GM19023 (cell line): ENCODE measurements around the gene DCAKD.

ENCODE experiments used
- ATAC-seq: cut with Tn5 transposase; IDR thresholded peaks from one replicate; pipeline ENCODE4 v1.9.1; 2021; ENCODE audit warnings: mild to moderate bottlenecking, moderate library complexity; ENCODE audit not compliant: unreplicated experiment

The DCAKD gene

GRCh38 chr17:45006927-45007461 is 44.4 kb downstream of the DCAKD start:
- no peak for ATAC-seq

DNA sequence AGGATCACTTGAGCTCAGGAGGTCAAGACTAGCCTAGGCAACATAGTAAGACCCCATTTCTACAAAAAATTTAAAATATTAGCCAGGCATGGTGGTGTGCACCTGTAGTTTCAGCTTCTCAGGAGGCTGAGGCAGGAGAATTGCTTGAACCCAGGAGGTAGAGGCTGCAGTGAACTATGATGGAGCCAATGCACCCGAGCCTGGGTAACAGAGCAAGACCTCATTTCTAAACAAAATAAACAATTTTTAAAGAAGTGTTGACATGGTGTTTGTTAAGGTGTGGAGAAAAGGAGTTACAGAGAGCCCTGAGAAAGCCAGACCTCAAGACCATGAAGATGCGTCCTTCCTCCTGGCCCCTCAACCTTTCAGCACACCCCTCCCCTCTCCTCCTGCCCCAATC is 45.7 kb downstream of the DCAKD start:
- no peak for ATAC-seq

GRCh38 chr17:45004388-45004787 is 47.0 kb downstream of the DCAKD start:
- no peak for ATAC-seq

DNA sequence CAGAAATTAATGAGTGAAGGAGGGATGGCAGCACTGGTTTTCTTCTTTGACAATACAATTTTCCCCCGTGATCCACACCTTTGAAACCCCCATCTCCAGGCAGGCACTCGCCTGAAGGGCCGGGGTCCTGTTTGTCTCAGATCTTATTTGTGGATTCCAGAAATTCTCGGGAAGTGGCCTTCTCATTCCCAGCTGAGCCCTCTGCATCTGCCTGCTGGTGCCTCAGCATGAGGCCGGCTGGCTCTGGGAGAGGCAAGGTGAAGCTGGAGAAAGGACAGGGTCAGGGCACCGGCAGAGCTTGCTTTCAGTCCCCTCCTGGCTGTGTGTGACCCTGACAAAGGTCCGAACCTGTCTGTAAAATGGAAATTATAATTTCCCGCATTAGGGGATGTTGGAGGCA is 47.6 kb downstream of the DCAKD start:
- no peak for ATAC-seq

GRCh38 chr17:45001310-45001709 is 50.1 kb downstream of the DCAKD start:
- ATAC-seq = no peak

- no peak for ATAC-seq
Observed at GRCh38 chr17:44999433-44999832, 52.0 kb downstream of the DCAKD start.

- ATAC-seq = no peak
Observed at GRCh38 chr17:44998646-44999045, 52.8 kb downstream of the DCAKD start.

DNA sequence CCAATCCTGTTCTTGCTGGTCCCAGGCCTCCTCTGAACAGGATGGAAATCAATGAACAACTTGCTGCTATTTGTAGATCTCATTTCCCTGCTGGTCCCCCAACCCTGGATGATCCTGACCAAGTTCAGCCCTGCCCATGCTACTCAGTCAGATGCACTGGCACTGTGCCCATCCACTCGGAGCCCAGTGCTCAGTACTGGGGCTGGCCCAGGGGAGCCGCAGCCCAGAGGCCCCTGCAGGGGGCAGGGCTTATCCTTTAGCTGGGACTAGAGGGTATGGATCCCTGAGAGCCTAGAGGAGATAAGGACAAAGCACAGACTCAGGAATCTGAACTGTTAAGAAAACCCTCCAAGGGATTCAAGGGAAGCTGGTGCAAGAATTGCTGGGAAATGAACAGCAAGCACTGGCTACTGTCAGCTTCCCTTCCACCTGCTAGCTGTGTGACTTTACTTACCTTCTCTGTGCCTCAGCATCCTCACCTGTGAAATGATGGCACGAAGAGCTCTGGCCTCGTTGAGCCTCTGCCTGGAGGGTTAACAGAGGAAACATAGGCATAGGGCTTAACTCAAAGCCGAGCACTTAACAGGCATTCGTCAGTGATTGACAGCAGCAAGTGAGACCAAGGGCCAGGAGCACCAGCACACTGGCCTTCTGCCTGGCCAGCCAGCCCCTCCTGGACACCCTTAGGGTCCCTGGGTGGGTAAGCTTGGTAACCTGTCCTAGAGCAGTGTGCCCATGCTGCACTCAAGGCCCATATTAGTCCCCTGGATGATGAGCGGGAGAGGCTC is 53.5 kb downstream of the DCAKD start:
- no peak for ATAC-seq

DNA sequence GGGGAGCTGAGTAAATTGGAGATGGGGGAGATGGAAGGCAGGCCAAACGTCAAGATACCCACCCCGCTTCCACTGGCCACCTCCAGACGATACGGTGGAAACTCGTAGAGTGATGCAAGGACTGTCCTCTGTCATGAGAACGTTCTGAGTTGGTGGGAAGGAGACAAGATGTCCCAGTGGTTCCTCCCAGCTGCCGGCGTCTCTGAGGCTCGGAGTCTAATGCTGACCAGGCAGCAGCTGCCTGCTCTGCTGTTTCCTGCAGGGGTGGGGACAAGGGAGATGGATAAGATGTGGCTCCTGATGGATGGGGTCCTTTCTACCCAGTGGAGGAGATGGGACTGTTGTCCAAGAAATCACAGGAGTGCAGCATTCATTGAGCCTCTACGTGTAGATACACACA is 55.1 kb downstream of the DCAKD start:
- ATAC-seq = no peak

DNA sequence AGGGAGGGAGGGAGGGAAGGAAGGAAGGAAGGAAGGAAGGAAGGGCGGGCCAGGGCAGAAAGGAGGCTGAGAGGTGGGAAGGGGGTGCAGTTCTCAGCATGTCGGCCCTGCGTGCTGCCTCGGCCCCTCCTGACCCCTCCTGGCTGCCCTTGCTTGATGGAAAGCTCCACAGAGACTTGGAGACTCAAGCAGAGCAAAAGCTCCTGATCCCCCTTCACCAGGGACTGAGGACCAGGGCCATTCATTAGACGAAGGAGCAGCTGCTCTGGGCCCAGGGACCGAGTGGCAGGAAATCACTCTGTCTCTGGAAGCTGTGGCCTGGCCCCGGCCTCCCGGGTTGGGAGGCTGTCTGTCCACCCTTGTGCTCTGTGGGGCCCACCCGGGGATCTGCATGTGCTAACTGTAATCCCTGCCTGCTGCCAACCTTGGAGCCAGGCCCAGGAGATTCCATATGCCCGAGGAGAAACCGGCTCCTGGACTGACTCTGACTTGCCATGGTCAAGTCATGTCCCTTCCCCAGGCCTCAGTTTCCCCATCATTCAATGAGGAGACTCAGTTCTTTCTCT is 55.9 kb downstream of the DCAKD start:
- no peak for ATAC-seq

GRCh38 chr17:44992242-44992939 is 59.0 kb downstream of the DCAKD start:
- no peak for ATAC-seq

DNA sequence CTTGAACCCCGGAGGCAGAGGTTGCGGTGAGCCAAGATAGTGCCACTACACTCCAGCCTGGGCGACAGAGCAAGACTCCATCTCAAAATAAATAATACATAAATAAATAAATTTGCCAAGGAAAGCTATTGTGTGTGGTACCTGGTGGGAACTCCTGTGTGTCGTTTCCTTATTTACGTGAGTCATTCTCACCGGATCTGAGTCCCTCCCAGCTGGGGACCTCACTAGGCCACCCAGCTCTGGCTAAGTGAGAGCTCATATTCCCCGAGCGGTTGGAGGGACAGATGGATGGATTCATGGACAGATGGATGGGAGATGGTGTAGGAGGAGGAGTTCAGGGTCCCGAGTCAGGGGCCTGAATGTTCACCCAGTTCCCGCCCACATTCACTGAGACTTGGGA is 60.4 kb downstream of the DCAKD start:
- no peak for ATAC-seq

GRCh38 chr17:44989552-44990138 is 61.8 kb downstream of the DCAKD start:
- ATAC-seq = no peak

GRCh38 chr17:44988044-44988942 is 63.1 kb downstream of the DCAKD start:
- ATAC-seq = no peak

- ATAC-seq = no peak
Observed at GRCh38 chr17:44983563-44983962, 67.9 kb downstream of the DCAKD start.

- no peak for ATAC-seq
Observed at GRCh38 chr17:44982113-44982702, 69.2 kb downstream of the DCAKD start.

DNA sequence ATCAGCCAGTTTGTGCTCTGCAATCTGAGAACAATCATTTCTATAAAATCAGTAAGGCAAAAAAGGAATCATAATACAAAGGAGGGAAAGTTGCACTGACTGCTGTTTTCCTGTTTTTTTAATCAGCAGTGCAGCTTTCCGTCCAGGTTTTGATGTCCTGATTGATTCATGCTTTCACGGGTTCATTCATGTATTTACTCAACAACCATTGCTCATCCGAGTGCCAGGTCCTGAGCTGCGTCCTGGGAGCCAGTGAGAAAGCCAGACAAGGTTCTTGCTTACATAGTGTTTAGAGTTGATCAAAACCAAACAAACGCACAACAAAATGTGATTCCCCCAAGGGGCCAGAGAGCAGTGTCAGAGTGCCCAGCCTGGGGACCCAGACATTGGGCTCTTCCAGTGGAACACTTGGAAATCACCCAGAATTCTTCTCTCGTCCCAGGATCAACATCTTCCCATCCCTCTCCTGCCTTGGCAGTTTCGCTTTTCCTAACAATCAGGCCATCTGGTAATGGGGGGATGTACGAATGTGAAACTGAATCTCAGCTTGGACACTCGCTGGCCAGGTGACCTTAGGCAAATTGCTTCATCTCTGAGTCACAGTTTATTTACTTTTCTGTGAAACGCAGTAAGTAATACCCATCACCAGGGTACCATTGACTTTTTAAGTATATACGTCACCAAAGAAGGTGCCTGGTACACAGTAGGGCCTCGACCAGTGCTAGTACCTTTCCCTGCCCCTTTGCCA is 70.0 kb downstream of the DCAKD start:
- ATAC-seq = no peak

GRCh38 chr17:44979426-44979995 is 71.9 kb downstream of the DCAKD start:
- ATAC-seq = no peak

- ATAC-seq = no peak
Observed at GRCh38 chr17:44978807-44979206, 72.6 kb downstream of the DCAKD start.
